Transverse colon (tissue), 4 donors: Measurements from ENCODE around the gene RIMBP2.

ENCODE experiments used
- EP300 ChIP-seq: sonication (generic); formaldehyde crosslinking; IDR thresholded peaks from one replicate; pipeline ENCODE4 v1.6.1; 2017; ENCODE audit warnings: antibody characterized with exemption, low read depth
- POLR2A ChIP-seq: fragments of 450-650 bp; IDR thresholded peaks from one replicate; pipeline ENCODE4 v1.6.1; 2016; ENCODE audit warnings: antibody characterized with exemption, mild to moderate bottlenecking, moderate library complexity
- POLR2AphosphoS5 ChIP-seq, 3 donors: sonication (generic); formaldehyde crosslinking; IDR thresholded peaks; one replicate each; pipeline ENCODE4 v1.6.1; 2016; ENCODE audit warnings: antibody characterized with exemption in 3 of 3
- TF ChIP-seq, protein P1 (sequence below), 5 experiments: fragments of 200-600 bp in 3 of 5; fragments of 450-650 bp in 2 of 5; sonication (generic) in 3 of 5; IDR thresholded peaks; 1 replicate in 2 of 5; 2 replicates in 3 of 5; pipeline ENCODE4 v1.5.1; 2016 to 2017; ENCODE audit warnings: antibody characterized with exemption in 5 of 5, inconsistent platforms in 3 of 5, mild to moderate bottlenecking in 2 of 5, moderate library complexity in 1 of 5

DNA sequence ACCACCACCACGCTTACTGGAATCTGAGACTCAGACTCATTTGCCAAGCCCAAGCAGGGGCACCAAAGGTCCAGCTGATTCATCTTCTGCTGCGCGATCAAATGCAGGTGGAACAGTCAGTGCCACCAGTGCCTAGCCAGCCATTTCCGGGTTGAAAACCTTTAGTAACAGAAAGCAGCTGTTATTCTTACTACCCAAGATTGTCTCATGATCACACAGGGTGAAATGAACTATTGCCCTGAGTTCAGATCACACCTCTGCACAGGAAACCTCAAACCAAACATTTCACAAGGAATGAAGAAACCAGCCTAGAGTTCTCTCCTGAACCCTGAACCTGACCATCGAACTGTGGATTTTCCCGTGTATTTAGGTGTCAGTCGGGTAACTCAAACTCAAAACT is 88.9 kb downstream of the RIMBP2 start:
- TF ChIP-seq POLR2A (no peak), POLR2AphosphoS5 (IDR thresholded peaks at IDR 0.05) (no peak), EP300 (no peak)
- TF ChIP-seq, protein P1, sequence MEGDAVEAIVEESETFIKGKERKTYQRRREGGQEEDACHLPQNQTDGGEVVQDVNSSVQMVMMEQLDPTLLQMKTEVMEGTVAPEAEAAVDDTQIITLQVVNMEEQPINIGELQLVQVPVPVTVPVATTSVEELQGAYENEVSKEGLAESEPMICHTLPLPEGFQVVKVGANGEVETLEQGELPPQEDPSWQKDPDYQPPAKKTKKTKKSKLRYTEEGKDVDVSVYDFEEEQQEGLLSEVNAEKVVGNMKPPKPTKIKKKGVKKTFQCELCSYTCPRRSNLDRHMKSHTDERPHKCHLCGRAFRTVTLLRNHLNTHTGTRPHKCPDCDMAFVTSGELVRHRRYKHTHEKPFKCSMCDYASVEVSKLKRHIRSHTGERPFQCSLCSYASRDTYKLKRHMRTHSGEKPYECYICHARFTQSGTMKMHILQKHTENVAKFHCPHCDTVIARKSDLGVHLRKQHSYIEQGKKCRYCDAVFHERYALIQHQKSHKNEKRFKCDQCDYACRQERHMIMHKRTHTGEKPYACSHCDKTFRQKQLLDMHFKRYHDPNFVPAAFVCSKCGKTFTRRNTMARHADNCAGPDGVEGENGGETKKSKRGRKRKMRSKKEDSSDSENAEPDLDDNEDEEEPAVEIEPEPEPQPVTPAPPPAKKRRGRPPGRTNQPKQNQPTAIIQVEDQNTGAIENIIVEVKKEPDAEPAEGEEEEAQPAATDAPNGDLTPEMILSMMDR (IDR thresholded peaks at IDR 0.05): no peak
